ENCODE measurements around the gene TGFB1I1. TPM values are rescaled to one million over a fixed set of nuclear protein-coding genes. Genes with fewer than 3 reads are reported as not detected.

TGFB1I1 gene
- total and polyA plus RNA-seq, 2 of the 13 experiments (the other 11 are each of a cell fraction or from before 2014, with no cell fraction given): 0.80 to 2.9 TPM

DNA sequence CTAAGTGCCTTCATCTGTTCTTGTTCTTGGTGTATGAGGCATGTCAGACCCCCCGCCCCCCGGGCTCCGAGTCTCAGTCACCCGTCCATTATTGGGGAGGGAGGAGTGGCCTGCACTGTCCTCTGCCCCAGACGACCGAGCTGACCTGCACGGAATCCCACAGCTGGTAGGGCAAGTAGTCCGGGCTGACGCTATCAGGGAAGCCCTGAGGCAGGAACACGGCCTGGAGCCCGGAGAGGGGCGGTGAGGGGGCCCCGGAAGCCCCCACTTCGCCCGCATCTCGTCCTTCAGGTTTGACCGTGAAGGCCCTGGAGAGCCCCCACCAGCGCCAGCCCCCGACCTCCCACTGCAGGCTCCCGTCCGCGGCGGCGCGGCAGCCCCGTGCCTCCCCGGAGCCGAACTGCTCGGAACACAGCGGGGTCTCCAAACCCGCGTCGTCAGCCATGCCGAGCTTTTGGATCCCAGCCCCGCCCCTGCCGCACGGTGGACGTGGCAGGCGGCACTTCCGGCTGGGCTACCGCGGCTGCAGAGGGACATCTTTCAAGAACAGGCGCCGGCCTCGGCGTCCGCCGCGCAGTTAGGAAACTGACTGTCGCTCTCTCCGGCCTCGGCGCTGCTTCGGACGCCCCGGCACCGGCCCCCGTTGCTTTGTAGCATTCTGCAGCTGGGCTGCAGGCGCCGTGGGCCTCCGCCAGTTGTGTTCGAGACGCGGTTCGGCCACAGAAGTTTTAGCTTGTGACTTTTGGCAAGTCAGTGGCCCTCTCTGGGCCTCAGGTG lies 36.2 kb downstream of the TGFB1I1 start, which contains the start of gene RUSF1 (continued):
- TF ChIP-seq, protein P1, sequence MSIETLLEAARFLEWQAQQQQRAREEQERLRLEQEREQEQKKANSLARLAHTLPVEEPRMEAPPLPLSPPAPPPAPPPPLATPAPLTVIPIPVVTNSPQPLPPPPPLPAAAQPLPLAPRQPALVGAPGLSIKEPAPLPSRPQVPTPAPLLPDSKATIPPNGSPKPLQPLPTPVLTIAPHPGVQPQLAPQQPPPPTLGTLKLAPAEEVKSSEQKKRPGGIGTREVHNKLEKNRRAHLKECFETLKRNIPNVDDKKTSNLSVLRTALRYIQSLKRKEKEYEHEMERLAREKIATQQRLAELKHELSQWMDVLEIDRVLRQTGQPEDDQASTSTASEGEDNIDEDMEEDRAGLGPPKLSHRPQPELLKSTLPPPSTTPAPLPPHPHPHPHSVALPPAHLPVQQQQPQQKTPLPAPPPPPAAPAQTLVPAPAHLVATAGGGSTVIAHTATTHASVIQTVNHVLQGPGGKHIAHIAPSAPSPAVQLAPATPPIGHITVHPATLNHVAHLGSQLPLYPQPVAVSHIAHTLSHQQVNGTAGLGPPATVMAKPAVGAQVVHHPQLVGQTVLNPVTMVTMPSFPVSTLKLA (IDR thresholded peaks at IDR 0.05): no peak
- TF ChIP-seq ZNF101 (CRISPR knock-in tag; IDR thresholded peaks at IDR 0.05; ENCODE audit: borderline replicate concordance, low read depth) (0 out of 2 replicates have a peak, but pooled peaks have one; percentile 36), REPIN1 (CRISPR knock-in tag; IDR thresholded peaks at IDR 0.05; ENCODE audit: borderline replicate concordance, low read depth) (peak; percentile 87), ZNF441 (CRISPR knock-in tag; IDR thresholded peaks at IDR 0.05; ENCODE audit: borderline replicate concordance) (peak; percentile 82), PRPF4 (IDR thresholded peaks at IDR 0.05; ENCODE audit: low read depth, low read length, poor library complexity, severe bottlenecking) (no peak), ZNF224 (CRISPR knock-in tag; IDR thresholded peaks at IDR 0.05) (peak; percentile 81), RBM22 (optimal IDR thresholded peaks at IDR 0.05; ENCODE audit: low read length) (no peak), ZMYM3 (CRISPR knock-in tag; IDR thresholded peaks at IDR 0.05) (peak; percentile 96), TBP (CRISPR knock-in tag; IDR thresholded peaks at IDR 0.05) (0 out of 2 replicates have a peak, but pooled peaks have one; percentile 75), KMT2B (CRISPR knock-in tag; IDR thresholded peaks at IDR 0.05) (peak; percentile 96), SP5 (CRISPR knock-in tag; IDR thresholded peaks at IDR 0.05; ENCODE audit: borderline replicate concordance, low read depth) (peak; percentile 76), ATF7-NPFF (CRISPR knock-in tag; IDR thresholded peaks at IDR 0.05; ENCODE audit: low read depth) (peak; percentile 97)
- TF ChIP-seq, protein P2, sequence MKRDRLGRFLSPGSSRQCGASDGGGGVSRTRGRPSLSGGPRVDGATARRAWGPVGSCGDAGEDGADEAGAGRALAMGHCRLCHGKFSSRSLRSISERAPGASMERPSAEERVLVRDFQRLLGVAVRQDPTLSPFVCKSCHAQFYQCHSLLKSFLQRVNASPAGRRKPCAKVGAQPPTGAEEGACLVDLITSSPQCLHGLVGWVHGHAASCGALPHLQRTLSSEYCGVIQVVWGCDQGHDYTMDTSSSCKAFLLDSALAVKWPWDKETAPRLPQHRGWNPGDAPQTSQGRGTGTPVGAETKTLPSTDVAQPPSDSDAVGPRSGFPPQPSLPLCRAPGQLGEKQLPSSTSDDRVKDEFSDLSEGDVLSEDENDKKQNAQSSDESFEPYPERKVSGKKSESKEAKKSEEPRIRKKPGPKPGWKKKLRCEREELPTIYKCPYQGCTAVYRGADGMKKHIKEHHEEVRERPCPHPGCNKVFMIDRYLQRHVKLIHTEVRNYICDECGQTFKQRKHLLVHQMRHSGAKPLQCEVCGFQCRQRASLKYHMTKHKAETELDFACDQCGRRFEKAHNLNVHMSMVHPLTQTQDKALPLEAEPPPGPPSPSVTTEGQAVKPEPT (CRISPR knock-in tag; IDR thresholded peaks at IDR 0.05; ENCODE audit: low read depth): no peak
- TF ChIP-seq, protein P3, sequence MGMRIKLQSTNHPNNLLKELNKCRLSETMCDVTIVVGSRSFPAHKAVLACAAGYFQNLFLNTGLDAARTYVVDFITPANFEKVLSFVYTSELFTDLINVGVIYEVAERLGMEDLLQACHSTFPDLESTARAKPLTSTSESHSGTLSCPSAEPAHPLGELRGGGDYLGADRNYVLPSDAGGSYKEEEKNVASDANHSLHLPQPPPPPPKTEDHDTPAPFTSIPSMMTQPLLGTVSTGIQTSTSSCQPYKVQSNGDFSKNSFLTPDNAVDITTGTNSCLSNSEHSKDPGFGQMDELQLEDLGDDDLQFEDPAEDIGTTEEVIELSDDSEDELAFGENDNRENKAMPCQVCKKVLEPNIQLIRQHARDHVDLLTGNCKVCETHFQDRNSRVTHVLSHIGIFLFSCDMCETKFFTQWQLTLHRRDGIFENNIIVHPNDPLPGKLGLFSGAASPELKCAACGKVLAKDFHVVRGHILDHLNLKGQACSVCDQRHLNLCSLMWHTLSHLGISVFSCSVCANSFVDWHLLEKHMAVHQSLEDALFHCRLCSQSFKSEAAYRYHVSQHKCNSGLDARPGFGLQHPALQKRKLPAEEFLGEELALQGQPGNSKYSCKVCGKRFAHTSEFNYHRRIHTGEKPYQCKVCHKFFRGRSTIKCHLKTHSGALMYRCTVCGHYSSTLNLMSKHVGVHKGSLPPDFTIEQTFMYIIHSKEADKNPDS (CRISPR knock-in tag; IDR thresholded peaks at IDR 0.05): no peak
- TF ChIP-seq, protein P4, sequence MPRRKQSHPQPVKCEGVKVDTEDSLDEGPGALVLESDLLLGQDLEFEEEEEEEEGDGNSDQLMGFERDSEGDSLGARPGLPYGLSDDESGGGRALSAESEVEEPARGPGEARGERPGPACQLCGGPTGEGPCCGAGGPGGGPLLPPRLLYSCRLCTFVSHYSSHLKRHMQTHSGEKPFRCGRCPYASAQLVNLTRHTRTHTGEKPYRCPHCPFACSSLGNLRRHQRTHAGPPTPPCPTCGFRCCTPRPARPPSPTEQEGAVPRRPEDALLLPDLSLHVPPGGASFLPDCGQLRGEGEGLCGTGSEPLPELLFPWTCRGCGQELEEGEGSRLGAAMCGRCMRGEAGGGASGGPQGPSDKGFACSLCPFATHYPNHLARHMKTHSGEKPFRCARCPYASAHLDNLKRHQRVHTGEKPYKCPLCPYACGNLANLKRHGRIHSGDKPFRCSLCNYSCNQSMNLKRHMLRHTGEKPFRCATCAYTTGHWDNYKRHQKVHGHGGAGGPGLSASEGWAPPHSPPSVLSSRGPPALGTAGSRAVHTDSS (CRISPR knock-in tag; conservative IDR thresholded peaks at IDR 0.05): peak; percentile 32; the same call in 1 of the 2 replicates
- TF ChIP-seq, protein P5, sequence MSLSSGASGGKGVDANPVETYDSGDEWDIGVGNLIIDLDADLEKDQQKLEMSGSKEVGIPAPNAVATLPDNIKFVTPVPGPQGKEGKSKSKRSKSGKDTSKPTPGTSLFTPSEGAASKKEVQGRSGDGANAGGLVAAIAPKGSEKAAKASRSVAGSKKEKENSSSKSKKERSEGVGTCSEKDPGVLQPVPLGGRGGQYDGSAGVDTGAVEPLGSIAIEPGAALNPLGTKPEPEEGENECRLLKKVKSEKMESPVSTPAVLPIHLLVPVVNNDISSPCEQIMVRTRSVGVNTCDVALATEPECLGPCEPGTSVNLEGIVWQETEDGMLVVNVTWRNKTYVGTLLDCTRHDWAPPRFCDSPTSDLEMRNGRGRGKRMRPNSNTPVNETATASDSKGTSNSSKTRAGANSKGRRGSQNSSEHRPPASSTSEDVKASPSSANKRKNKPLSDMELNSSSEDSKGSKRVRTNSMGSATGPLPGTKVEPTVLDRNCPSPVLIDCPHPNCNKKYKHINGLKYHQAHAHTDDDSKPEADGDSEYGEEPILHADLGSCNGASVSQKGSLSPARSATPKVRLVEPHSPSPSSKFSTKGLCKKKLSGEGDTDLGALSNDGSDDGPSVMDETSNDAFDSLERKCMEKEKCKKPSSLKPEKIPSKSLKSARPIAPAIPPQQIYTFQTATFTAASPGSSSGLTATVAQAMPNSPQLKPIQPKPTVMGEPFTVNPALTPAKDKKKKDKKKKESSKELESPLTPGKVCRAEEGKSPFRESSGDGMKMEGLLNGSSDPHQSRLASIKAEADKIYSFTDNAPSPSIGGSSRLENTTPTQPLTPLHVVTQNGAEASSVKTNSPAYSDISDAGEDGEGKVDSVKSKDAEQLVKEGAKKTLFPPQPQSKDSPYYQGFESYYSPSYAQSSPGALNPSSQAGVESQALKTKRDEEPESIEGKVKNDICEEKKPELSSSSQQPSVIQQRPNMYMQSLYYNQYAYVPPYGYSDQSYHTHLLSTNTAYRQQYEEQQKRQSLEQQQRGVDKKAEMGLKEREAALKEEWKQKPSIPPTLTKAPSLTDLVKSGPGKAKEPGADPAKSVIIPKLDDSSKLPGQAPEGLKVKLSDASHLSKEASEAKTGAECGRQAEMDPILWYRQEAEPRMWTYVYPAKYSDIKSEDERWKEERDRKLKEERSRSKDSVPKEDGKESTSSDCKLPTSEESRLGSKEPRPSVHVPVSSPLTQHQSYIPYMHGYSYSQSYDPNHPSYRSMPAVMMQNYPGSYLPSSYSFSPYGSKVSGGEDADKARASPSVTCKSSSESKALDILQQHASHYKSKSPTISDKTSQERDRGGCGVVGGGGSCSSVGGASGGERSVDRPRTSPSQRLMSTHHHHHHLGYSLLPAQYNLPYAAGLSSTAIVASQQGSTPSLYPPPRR (CRISPR knock-in tag; IDR thresholded peaks at IDR 0.05; ENCODE audit: borderline replicate concordance): peak; percentile 58
